Measurements from ENCODE around the gene COX4I1.

COX4I1 gene

DNA sequence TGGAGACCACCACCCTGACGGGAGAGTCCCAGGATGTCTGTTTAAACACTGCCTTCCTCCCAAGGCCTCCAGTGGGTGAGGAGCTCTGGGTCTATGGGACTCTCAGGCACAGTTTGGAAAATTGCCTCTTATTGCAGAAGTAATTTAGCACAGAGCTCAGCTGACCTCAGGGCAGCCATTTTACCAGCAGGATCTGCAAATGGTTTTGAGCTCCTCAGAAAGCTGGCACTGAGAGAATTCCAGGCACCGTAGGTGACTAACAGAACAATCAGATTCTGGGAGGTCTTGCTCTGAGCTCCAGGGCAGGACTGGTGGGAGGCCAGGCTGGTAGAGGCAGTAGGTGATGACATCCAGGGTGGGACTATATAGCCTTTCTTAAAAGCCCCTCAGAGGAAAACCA, 31.3 kb upstream of the COX4I1 start:
- Histone ChIP-seq H3K27me3 (ENCODE audit: insufficient read depth, low read length) (no peaks in the 10 kb centered on the region), H3K27ac (ENCODE audit: low read depth, low read length) (peak overlapping the region; percentile 69; the same call in 1 of the 2 replicates), H3K36me3 (ENCODE audit: insufficient read depth, low read length) (no peaks in the 10 kb centered on the region), H3K4me1 (ENCODE audit: control insufficient read depth, insufficient read depth, low read length, unreplicated experiment) (peaks cover 15% of the 10 kb centered on the region), H3K4me3 (ENCODE audit: low read depth, low read length) (no peak overlapping the region), H3K79me2 (ENCODE audit: control insufficient read depth, insufficient read depth, low read length, unreplicated experiment) (no peaks in the 10 kb centered on the region), H2AFZ (ENCODE audit: low read length, unreplicated experiment) (no peak overlapping the region)

DNA sequence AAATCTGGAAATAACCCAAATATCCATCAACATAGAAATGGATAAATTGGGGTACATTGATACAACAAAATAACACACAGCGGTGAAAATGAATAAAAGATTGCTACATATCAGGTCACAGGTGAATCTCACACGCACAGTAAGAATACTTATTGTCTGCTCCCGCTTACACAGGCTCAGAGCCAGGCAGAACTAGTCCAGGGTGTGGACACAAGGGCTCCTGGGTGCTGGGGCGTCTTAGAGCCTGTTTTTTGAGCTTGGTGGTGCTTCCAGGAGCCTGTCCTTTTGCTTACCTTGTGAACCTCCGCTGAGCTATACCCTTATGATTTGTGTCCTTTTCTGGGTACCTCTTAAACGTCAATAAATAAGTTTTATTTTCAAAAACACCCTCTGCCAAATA, 28.8 kb upstream of the COX4I1 start:
- no peaks in the 10 kb centered on the region for H3K27me3 ChIP-seq (ENCODE audit: insufficient read depth, low read length)
- no peak overlapping the region for H2AFZ ChIP-seq (ENCODE audit: low read length, unreplicated experiment)
- no peaks in the 10 kb centered on the region for H3K36me3 ChIP-seq (ENCODE audit: insufficient read depth, low read length)
- no peaks in the 10 kb centered on the region for H3K79me2 ChIP-seq (ENCODE audit: control insufficient read depth, insufficient read depth, low read length, unreplicated experiment)
- no peak overlapping the region for H3K27ac ChIP-seq (ENCODE audit: low read depth, low read length)
- no peak overlapping the region for H3K4me3 ChIP-seq (ENCODE audit: low read depth, low read length)
- H3K4me1 ChIP-seq (ENCODE audit: control insufficient read depth, insufficient read depth, low read length, unreplicated experiment) = peaks cover 15% of the 10 kb centered on the region

DNA sequence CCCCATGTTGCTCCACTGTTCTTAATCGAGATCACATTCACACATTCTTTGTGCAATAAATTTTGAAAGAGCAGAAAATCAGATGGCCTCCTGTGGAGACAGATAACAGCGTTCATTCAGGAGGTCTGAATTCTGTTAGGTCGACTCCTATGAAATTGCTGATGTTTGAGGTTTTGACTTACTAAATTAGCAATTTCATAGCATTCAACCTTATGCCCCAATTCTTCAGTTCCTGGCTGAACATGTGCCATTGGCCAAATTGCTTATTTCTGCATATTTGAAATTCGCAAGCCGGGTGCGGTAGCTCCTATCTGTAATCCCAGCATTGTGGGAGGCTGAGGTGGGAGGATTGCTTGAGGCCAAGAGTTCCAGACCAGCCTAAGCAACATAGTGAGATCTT, 26.5 kb upstream of the COX4I1 start:
- Histone ChIP-seq H3K36me3 (ENCODE audit: insufficient read depth, low read length) (no peaks in the 10 kb centered on the region), H3K4me1 (ENCODE audit: control insufficient read depth, insufficient read depth, low read length, unreplicated experiment) (peaks cover 12% of the 10 kb centered on the region), H3K27ac (ENCODE audit: low read depth, low read length) (no peak overlapping the region), H3K79me2 (ENCODE audit: control insufficient read depth, insufficient read depth, low read length, unreplicated experiment) (no peaks in the 10 kb centered on the region), H2AFZ (ENCODE audit: low read length, unreplicated experiment) (no peak overlapping the region), H3K4me3 (ENCODE audit: low read depth, low read length) (no peak overlapping the region), H3K27me3 (ENCODE audit: insufficient read depth, low read length) (no peaks in the 10 kb centered on the region)

DNA sequence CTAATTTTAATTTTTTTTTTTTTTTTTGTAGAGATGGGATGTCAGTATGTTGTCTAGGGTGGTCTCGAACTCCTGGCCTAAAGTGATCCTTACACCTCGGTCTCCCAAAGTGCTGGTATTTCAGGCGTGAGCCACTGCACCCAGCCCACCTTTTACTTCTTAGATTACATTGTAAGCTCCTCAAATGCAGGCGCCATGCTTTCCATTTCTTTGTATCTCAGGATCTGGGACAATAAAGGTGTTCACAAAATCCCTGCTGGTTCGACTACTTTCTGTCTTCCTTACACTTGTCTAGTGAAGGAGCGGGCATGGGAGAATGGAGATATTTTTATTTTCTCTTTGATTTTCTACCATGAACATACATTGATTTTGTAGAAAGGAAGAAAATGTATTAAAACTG, 25.4 kb upstream of the COX4I1 start:
- no peak overlapping the region for H3K4me3 ChIP-seq (ENCODE audit: low read depth, low read length)
- H3K27ac ChIP-seq (ENCODE audit: low read depth, low read length) = no peak overlapping the region
- peaks cover 4% of the 10 kb centered on the region; the same call in 1 of the 2 replicates for H3K36me3 ChIP-seq (ENCODE audit: insufficient read depth, low read length)
- no peaks in the 10 kb centered on the region for H3K27me3 ChIP-seq (ENCODE audit: insufficient read depth, low read length)
- H2AFZ ChIP-seq (ENCODE audit: low read length, unreplicated experiment) = no peak overlapping the region
- peaks cover 11% of the 10 kb centered on the region for H3K4me1 ChIP-seq (ENCODE audit: control insufficient read depth, insufficient read depth, low read length, unreplicated experiment)
- no peaks in the 10 kb centered on the region for H3K79me2 ChIP-seq (ENCODE audit: control insufficient read depth, insufficient read depth, low read length, unreplicated experiment)

DNA sequence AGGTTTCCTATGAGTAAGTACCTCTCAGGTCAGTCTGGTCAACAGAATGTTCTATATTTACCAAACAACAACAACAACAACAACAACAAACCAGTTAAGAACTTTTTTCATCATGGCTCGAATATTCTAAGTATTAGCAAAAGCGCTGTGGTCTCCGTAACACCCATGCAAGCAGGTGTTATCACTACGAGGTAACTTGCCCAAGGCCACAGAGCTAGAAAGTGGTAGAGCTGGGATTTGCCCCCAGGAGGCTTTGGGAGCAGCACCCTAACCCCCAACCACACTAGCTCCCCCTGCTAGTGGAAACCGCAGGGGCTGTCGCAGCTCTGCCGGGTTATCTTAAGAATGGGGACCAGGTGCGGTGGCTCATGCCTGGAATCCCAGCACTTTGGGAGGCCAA, 24.7 kb upstream of the COX4I1 start:
- H3K4me1 ChIP-seq (ENCODE audit: control insufficient read depth, insufficient read depth, low read length, unreplicated experiment) = peaks cover 11% of the 10 kb centered on the region
- no peak overlapping the region for H3K27ac ChIP-seq (ENCODE audit: low read depth, low read length)
- H3K36me3 ChIP-seq (ENCODE audit: insufficient read depth, low read length) = peaks cover 5% of the 10 kb centered on the region; the same call in 1 of the 2 replicates
- no peaks in the 10 kb centered on the region for H3K79me2 ChIP-seq (ENCODE audit: control insufficient read depth, insufficient read depth, low read length, unreplicated experiment)
- no peaks in the 10 kb centered on the region for H3K27me3 ChIP-seq (ENCODE audit: insufficient read depth, low read length)
- no peak overlapping the region for H2AFZ ChIP-seq (ENCODE audit: low read length, unreplicated experiment)
- H3K4me3 ChIP-seq (ENCODE audit: low read depth, low read length) = no peak overlapping the region

DNA sequence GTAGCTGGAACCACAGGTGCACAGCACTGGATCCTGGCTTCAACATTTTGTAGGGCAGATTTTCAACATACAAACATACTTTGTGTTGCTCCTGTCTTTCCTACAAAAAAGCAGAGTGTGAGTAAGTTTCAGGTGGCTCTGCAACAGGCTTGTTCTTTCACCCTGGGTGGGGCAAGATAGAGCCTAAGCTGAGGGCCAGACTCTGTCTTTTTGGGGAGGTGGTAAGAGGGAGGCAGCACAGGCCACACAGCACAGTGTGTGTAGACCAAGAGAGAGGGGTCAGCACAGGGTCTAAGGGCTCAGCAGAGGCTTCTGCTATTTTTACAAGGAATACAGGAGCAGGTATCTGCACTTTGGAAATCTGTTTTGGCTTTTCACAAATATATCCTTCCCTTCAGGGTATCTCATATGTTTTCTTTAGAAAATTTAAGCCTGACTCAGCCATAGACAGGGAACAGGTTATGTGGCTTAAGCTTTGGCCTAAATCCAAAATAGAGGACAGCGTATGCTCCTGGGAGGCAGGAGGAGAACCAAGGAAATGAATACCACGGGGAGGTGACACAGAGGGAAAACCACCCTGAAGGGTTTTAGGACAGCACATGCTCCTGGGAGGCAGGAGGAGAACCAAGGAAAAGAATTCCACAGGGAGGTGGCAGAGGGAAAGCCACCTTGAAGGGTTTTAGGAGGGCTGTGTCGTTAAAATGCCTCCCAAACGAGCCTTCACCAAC, 21.7 kb upstream of the COX4I1 start:
- Histone ChIP-seq H3K79me2 (ENCODE audit: control insufficient read depth, insufficient read depth, low read length, unreplicated experiment) (no peaks in the 10 kb centered on the region), H3K4me3 (ENCODE audit: low read depth, low read length) (no peak overlapping the region), H2AFZ (ENCODE audit: low read length, unreplicated experiment) (no peak overlapping the region), H3K4me1 (ENCODE audit: control insufficient read depth, insufficient read depth, low read length, unreplicated experiment) (peaks cover 11% of the 10 kb centered on the region), H3K36me3 (ENCODE audit: insufficient read depth, low read length) (peaks cover 12% of the 10 kb centered on the region; the same call in 1 of the 2 replicates), H3K27me3 (ENCODE audit: insufficient read depth, low read length) (no peaks in the 10 kb centered on the region), H3K27ac (ENCODE audit: low read depth, low read length) (no peak overlapping the region)

DNA sequence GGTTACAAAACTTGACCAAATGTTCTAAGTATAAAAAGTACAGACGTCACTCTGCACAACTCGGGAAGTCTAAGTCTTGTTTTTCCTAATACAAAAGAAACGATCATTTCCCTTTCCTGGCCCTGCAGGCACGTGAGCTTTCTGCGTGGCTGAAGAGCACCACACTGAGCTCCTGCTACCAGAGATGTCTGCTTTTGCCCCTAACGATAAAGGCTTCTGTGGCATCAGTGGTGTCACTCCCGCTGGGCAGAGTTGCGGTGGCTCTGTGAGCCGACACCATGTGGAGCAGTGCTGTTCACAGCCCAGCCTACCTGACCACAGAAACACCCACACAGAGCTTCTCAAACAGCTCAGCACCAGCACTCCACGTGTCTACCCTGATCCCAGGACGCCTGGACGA, 20.6 kb upstream of the COX4I1 start:
- no peak overlapping the region for H3K27ac ChIP-seq (ENCODE audit: low read depth, low read length)
- H3K79me2 ChIP-seq (ENCODE audit: control insufficient read depth, insufficient read depth, low read length, unreplicated experiment) = no peaks in the 10 kb centered on the region
- H3K4me1 ChIP-seq (ENCODE audit: control insufficient read depth, insufficient read depth, low read length, unreplicated experiment) = peaks cover 11% of the 10 kb centered on the region
- no peak overlapping the region for H2AFZ ChIP-seq (ENCODE audit: low read length, unreplicated experiment)
- H3K36me3 ChIP-seq (ENCODE audit: insufficient read depth, low read length) = peaks cover 12% of the 10 kb centered on the region; the same call in 1 of the 2 replicates
- no peaks in the 10 kb centered on the region for H3K27me3 ChIP-seq (ENCODE audit: insufficient read depth, low read length)
- no peak overlapping the region for H3K4me3 ChIP-seq (ENCODE audit: low read depth, low read length)

DNA sequence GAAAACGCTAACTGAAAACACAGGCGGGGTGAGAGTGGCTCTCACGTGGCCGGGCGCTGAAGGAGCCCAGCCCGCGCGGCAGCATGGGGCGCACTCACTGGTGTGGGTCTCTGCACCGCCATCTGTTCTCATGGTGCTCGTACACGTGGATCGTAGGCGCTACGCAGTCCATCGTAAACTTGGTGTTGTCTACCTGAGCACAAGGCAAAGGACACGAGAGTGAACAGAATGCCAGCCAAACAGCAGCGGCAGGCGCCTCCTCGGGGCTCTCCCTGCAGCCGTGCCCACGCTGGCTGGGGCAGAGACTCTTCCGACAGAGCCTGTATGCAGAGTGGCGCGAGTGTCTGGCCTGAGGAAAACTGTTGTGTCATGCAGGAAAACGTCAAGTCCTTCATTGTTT, 19.2 kb upstream of the COX4I1 start:
- H3K27me3 ChIP-seq (ENCODE audit: insufficient read depth, low read length) = no peaks in the 10 kb centered on the region
- no peak overlapping the region for H3K27ac ChIP-seq (ENCODE audit: low read depth, low read length)
- peaks cover 12% of the 10 kb centered on the region; the same call in 1 of the 2 replicates for H3K36me3 ChIP-seq (ENCODE audit: insufficient read depth, low read length)
- H2AFZ ChIP-seq (ENCODE audit: low read length, unreplicated experiment) = no peak overlapping the region
- H3K4me3 ChIP-seq (ENCODE audit: low read depth, low read length) = no peak overlapping the region
- H3K4me1 ChIP-seq (ENCODE audit: control insufficient read depth, insufficient read depth, low read length, unreplicated experiment) = peaks cover 11% of the 10 kb centered on the region
- H3K79me2 ChIP-seq (ENCODE audit: control insufficient read depth, insufficient read depth, low read length, unreplicated experiment) = peaks cover 4% of the 10 kb centered on the region

DNA sequence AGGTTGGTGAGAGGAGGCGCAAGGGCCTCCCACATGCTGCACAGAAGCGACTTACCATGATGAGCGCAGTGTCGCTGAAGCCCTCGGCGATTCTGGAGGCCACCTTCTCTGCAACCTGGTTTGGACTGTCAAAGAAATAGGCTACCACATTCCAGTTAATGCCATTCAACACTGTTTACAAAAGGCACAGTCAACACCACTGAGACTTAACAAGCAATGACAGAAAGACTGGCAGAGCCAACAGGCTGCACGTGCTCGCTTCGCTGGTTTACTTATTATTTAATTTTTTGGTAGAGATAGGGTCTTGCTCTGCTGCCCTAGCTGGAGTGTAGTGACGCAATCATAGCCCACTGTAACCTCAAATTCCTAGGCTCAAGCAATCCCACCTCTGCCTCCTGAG, 18.3 kb upstream of the COX4I1 start:
- H3K27me3 ChIP-seq (ENCODE audit: insufficient read depth, low read length) = no peaks in the 10 kb centered on the region
- peaks cover 12% of the 10 kb centered on the region; the same call in 1 of the 2 replicates for H3K36me3 ChIP-seq (ENCODE audit: insufficient read depth, low read length)
- no peak overlapping the region for H2AFZ ChIP-seq (ENCODE audit: low read length, unreplicated experiment)
- no peak overlapping the region for H3K27ac ChIP-seq (ENCODE audit: low read depth, low read length)
- peaks cover 11% of the 10 kb centered on the region for H3K4me1 ChIP-seq (ENCODE audit: control insufficient read depth, insufficient read depth, low read length, unreplicated experiment)
- peaks cover 4% of the 10 kb centered on the region for H3K79me2 ChIP-seq (ENCODE audit: control insufficient read depth, insufficient read depth, low read length, unreplicated experiment)
- no peak overlapping the region for H3K4me3 ChIP-seq (ENCODE audit: low read depth, low read length)

DNA sequence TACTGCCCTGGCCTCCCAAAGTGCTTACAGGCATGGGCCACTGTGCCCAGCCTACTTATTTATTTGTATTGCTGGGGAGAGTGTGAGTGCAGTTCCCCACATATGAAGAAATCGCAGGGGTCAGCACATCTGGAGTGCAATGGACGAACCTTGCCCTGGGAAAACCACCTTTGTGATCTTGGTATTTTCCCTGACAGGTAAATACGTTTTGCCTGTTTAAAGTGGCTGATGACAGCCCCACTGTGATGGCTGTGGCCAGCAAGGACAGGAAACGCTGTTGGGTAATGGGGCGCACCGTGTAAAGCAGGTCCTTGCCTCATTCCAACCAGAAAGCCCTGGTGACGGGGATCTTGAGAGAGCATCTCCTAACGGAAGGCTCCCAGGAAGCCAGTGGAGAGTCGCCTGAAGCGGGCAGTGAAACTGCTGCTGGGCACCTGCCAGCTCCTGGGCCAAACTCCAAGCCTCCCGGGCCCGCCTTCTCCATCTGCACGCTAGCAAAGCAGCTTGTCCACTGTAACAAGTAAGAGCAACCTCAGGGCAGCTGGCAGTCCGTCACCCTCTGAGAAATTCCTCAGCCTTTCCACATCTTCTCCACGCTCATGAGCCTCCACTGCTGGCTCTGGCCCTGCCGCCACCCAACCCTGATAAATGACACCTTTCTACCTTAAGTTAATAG, 17.7 kb upstream of the COX4I1 start:
- no peak overlapping the region for H3K27ac ChIP-seq (ENCODE audit: low read depth, low read length)
- no peaks in the 10 kb centered on the region for H3K27me3 ChIP-seq (ENCODE audit: insufficient read depth, low read length)
- H3K36me3 ChIP-seq (ENCODE audit: insufficient read depth, low read length) = peaks cover 16% of the 10 kb centered on the region; the same call in 1 of the 2 replicates
- peaks cover 4% of the 10 kb centered on the region for H3K79me2 ChIP-seq (ENCODE audit: control insufficient read depth, insufficient read depth, low read length, unreplicated experiment)
- H3K4me1 ChIP-seq (ENCODE audit: control insufficient read depth, insufficient read depth, low read length, unreplicated experiment) = peaks cover 11% of the 10 kb centered on the region
- no peak overlapping the region for H3K4me3 ChIP-seq (ENCODE audit: low read depth, low read length)
- no peak overlapping the region for H2AFZ ChIP-seq (ENCODE audit: low read length, unreplicated experiment)

DNA sequence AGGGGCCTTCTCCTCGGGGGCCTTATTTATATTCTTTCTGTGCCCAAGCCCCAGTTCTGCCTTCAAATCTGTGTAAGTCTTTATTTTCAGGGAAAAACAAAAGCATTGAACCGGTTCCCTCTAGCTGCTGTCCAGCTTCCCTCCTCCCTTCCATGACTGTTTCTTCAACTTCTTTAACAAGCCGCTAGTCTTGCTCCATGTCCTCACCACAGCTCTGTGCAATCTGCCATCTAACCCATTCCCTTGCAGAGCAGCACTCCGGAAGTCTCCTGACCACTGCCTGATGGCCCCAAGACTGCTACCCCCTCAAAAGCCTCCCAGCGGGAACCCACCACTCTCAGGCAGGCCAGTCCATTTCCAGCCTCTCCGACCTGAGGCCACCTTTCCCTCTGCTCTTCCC, 17.0 kb upstream of the COX4I1 start:
- Histone ChIP-seq H3K36me3 (ENCODE audit: insufficient read depth, low read length) (peaks cover 21% of the 10 kb centered on the region; the same call in 1 of the 2 replicates), H3K27me3 (ENCODE audit: insufficient read depth, low read length) (no peaks in the 10 kb centered on the region), H3K79me2 (ENCODE audit: control insufficient read depth, insufficient read depth, low read length, unreplicated experiment) (peaks cover 4% of the 10 kb centered on the region), H3K4me1 (ENCODE audit: control insufficient read depth, insufficient read depth, low read length, unreplicated experiment) (peaks cover 10% of the 10 kb centered on the region), H3K27ac (ENCODE audit: low read depth, low read length) (no peak overlapping the region), H3K4me3 (ENCODE audit: low read depth, low read length) (no peak overlapping the region), H2AFZ (ENCODE audit: low read length, unreplicated experiment) (no peak overlapping the region)
